Hematopoietic multipotent progenitor cell treated with erythropoietin and hydrocortisone succinate and interleukin-3 and kit ligand, for 17 days (in vitro differentiated cells): Measurements from ENCODE around the gene PIGU.
"Not testable (repeated sequence)": the region's sequence is repeated elsewhere in the genome, so short reads cannot be mapped to it uniquely, and the experiment has no call there.

Source experiments
- DNase-seq: peaks from one replicate; pipeline ENCODE4 v3.0.0-alpha.2; 2015; ENCODE audit warnings: low spot score

Gene PIGU

GRCh38 chr20:34706912-34707784, 30.3 kb upstream of the PIGU start:
- DNase-seq, result no peak

GRCh38 chr20:34706302-34706875, 29.5 kb upstream of the PIGU start:
- no peak for DNase-seq

- DNase-seq, result peak; percentile 88
Measured at GRCh38 chr20:34705397-34706301, 28.8 kb upstream of the PIGU start.

- no peak for DNase-seq
Measured at GRCh38 chr20:34705008-34705396, 28.1 kb upstream of the PIGU start.

GRCh38 chr20:34704177-34705007, 27.5 kb upstream of the PIGU start, which contains the start of gene TP53INP2:
Gene TP53INP2, plus strand, starts transcription at chr20:34704344. Its CDS starts 4,396 bp downstream, at chr20:34708740.
- DNase-seq, result peak; percentile 96

- DNase-seq, result peak; percentile 60
Measured at GRCh38 chr20:34703424-34704176, 26.7 kb upstream of the PIGU start.

- DNase-seq, result no peak
Measured at GRCh38 chr20:34703061-34703423, 26.1 kb upstream of the PIGU start.

- no peak for DNase-seq
Measured at GRCh38 chr20:34701405-34702085, 24.7 kb upstream of the PIGU start.

GRCh38 chr20:34693414-34693813, 16.5 kb upstream of the PIGU start:
- DNase-seq, result no peak

- DNase-seq, result no peak
Measured at GRCh38 chr20:34691838-34692237, 14.9 kb upstream of the PIGU start.

- DNase-seq, result no peak
Measured at GRCh38 chr20:34689486-34689885, 12.6 kb upstream of the PIGU start.

GRCh38 chr20:34683667-34684066, 6.8 kb upstream of the PIGU start:
- no peak for DNase-seq

GRCh38 chr20:34680586-34681175, 3.8 kb upstream of the PIGU start:
- DNase-seq, result no peak

GRCh38 chr20:34675993-34676641, 775 bp downstream of the PIGU start:
- DNase-seq, result no peak

GRCh38 chr20:34675561-34675960, 1.3 kb downstream of the PIGU start:
- DNase-seq, result no peak

GRCh38 chr20:34673412-34673811, 3.5 kb downstream of the PIGU start:
- DNase-seq, result no peak

- no peak for DNase-seq
Measured at GRCh38 chr20:34669094-34669493, 7.8 kb downstream of the PIGU start.

- not testable (repeated sequence) for DNase-seq
Measured at GRCh38 chr20:34664751-34665150, 12.1 kb downstream of the PIGU start.

GRCh38 chr20:34663213-34663943, 13.5 kb downstream of the PIGU start:
- DNase-seq, result no peak
